ENCODE data around the gene MYRF. TPM values are rescaled to one million over a fixed set of nuclear protein-coding genes. Genes with fewer than 3 reads are reported as not detected.

Gene MYRF
- total and polyA plus RNA-seq, 9 of the 15 experiments (the other 6 are each of a cell fraction or from before 2014, with no cell fraction given) = 2.3 to 25.8 (median 7.1) TPM

DNA sequence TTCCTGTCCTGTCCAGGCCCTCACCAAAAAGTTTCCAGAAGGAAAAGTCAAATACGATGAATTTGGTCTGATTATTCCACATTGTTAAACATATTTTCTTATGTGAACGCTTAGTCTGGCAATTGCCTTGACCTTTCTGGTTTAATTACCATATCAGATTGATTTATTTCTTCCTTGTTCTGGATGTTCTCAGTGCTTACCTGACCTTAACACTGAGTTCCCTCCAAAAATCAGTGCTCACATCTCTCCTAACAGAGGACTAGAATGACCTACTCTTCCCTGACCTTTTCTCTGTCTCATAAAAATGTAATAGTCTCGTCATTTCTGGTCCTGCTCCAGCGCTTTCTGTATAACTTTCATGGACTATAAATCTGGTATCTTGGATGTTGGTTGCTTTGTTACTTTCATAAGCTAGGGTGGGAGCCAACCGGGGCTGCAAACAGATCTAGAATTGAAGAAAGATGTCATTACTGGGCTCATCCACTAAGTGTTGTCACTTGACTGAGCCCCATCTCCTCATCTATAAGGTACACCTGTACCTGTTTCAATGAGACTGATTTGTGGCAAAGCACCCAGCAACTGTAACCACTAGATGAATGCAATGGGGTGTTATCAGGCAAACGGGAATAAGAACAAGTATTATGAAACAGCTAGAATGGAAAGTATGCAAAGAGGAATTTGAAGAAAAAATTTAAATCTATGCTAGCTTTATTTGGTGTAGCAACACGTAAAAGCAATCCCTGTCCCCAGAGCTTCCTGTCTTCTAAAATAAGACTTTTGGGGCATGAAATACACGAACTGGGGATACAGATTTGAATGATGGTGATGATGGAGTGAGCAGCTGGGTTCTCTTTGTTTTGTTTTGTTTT, 78.0 kb downstream of the MYRF start (continued):
- TF ChIP-seq, protein P1, sequence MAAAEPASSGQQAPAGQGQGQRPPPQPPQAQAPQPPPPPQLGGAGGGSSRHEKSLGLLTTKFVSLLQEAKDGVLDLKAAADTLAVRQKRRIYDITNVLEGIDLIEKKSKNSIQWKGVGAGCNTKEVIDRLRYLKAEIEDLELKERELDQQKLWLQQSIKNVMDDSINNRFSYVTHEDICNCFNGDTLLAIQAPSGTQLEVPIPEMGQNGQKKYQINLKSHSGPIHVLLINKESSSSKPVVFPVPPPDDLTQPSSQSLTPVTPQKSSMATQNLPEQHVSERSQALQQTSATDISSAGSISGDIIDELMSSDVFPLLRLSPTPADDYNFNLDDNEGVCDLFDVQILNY (CRISPR knock-in tag; IDR thresholded peaks at IDR 0.05) = no peak
- TF ChIP-seq, protein P2, sequence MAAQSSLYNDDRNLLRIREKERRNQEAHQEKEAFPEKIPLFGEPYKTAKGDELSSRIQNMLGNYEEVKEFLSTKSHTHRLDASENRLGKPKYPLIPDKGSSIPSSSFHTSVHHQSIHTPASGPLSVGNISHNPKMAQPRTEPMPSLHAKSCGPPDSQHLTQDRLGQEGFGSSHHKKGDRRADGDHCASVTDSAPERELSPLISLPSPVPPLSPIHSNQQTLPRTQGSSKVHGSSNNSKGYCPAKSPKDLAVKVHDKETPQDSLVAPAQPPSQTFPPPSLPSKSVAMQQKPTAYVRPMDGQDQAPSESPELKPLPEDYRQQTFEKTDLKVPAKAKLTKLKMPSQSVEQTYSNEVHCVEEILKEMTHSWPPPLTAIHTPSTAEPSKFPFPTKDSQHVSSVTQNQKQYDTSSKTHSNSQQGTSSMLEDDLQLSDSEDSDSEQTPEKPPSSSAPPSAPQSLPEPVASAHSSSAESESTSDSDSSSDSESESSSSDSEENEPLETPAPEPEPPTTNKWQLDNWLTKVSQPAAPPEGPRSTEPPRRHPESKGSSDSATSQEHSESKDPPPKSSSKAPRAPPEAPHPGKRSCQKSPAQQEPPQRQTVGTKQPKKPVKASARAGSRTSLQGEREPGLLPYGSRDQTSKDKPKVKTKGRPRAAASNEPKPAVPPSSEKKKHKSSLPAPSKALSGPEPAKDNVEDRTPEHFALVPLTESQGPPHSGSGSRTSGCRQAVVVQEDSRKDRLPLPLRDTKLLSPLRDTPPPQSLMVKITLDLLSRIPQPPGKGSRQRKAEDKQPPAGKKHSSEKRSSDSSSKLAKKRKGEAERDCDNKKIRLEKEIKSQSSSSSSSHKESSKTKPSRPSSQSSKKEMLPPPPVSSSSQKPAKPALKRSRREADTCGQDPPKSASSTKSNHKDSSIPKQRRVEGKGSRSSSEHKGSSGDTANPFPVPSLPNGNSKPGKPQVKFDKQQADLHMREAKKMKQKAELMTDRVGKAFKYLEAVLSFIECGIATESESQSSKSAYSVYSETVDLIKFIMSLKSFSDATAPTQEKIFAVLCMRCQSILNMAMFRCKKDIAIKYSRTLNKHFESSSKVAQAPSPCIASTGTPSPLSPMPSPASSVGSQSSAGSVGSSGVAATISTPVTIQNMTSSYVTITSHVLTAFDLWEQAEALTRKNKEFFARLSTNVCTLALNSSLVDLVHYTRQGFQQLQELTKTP (IDR thresholded peaks at IDR 0.05; ENCODE audit: low read depth in 1 of 2, partially characterized antibody in 2 of 2) = no peak

DNA sequence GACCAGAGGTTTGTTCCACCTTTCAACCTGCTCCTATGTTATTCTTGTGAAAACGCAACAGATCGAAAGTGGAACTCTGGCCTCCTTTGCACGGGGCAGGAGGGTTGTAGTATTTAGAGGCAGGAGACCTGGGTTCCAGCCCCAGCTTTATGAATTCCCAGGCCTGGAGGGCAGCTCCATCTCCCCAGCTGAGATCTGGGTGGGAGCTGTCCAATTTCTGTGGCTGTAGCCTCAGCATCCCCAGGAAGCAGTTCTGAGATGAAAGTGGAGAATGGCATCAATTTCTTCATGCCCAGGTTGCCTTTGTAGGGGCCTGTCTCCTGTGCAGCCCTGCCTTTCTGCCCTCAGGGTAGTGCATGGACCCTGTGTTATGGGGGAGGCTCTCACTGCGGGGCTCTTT, 79.8 kb downstream of the MYRF start:
- BruUV-seq (replicated peaks) = no TSS peak
- Histone ChIP-seq H4K20me1 (replicated peaks; ENCODE audit: control insufficient read depth, insufficient read depth, low read length) (no peaks in the 10 kb centered on the region), H3K9me3 (replicated peaks; ENCODE audit: control insufficient read depth, insufficient read depth, low read depth, low read length) (no peaks in the 10 kb centered on the region), H3K27ac (ENCODE audit: extremely low read depth, low read depth, low read length) (peak overlapping the region; percentile 11; the same call in 1 of the 3 replicates), H3K4me3 (no peak overlapping the region), H3K4me2 (ENCODE audit: insufficient read depth, low read length) (no peak overlapping the region), H3K79me2 (ENCODE audit: control insufficient read depth, insufficient read depth, low read length) (peaks cover 31% of the 10 kb centered on the region; the same call in 2 of the 3 replicates), H3K9ac (ENCODE audit: insufficient read depth in 1 of 2, low read depth in 2 of 2, low read length in 2 of 2) (peak overlapping the region in 1 of 2 experiments; percentile 93; a peak in 1 of 4 replicates), H3K9me1 (ENCODE audit: control insufficient read depth, insufficient read depth, low read length) (peaks cover 10% of the 10 kb centered on the region), H3K36me3 (ENCODE audit: control insufficient read depth, insufficient read depth, low read length) (no peaks in the 10 kb centered on the region), H3K27me3 (ENCODE audit: control insufficient read depth in 2 of 2, insufficient read depth in 2 of 2, low read length in 2 of 2) (no peaks in the 10 kb centered on the region), H2AFZ (ENCODE audit: low read depth, low read length) (no peak overlapping the region), H3K4me1 (replicated peaks in 1 of 2; ENCODE audit: control insufficient read depth in 2 of 2, insufficient read depth in 2 of 2, low read length in 2 of 2) (peaks cover 40 to 61% of the 10 kb centered on the region in 2 experiments)
- intact Hi-C loops (cut with micrococcal nuclease) = no loop called here
- TF ChIP-seq, protein P3, sequence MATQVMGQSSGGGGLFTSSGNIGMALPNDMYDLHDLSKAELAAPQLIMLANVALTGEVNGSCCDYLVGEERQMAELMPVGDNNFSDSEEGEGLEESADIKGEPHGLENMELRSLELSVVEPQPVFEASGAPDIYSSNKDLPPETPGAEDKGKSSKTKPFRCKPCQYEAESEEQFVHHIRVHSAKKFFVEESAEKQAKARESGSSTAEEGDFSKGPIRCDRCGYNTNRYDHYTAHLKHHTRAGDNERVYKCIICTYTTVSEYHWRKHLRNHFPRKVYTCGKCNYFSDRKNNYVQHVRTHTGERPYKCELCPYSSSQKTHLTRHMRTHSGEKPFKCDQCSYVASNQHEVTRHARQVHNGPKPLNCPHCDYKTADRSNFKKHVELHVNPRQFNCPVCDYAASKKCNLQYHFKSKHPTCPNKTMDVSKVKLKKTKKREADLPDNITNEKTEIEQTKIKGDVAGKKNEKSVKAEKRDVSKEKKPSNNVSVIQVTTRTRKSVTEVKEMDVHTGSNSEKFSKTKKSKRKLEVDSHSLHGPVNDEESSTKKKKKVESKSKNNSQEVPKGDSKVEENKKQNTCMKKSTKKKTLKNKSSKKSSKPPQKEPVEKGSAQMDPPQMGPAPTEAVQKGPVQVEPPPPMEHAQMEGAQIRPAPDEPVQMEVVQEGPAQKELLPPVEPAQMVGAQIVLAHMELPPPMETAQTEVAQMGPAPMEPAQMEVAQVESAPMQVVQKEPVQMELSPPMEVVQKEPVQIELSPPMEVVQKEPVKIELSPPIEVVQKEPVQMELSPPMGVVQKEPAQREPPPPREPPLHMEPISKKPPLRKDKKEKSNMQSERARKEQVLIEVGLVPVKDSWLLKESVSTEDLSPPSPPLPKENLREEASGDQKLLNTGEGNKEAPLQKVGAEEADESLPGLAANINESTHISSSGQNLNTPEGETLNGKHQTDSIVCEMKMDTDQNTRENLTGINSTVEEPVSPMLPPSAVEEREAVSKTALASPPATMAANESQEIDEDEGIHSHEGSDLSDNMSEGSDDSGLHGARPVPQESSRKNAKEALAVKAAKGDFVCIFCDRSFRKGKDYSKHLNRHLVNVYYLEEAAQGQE (IDR thresholded peaks at IDR 0.05; ENCODE audit: borderline replicate concordance) = peak; percentile 36; the same call in 1 of the 2 replicates
- TF ChIP-seq, protein P3 (CRISPR knock-in tag; IDR thresholded peaks at IDR 0.05; ENCODE audit: low read depth) = no peak
- TF ChIP-seq DPF2 (IDR thresholded peaks at IDR 0.05) = no peak
- WGBS (ENCODE audit: insufficient coverage, low coverage, missing lambda C conversion rate) = 73% methylated on average over 4 of the region's 4 CpGs
- no peak for FAIRE-seq
- ChIA-PET POLR2A (interaction anchor here (0.6 to 2.1 kb wide), 3 partner anchors 10 to 17 kb away, joined by 3 to 10 read pairs (median 4); no protein-coding TSS in a partner anchor), CTCF (ENCODE audit: low intra/inter-chr PET ratio) (no interaction called here)
- in situ Hi-C loops (cut with MboI) = no loop called here
- DNase-seq (ENCODE audit: extremely low read depth in 1 of 4, low spot score in 3 of 4) = no peak
- ATAC-seq = no peak

Data from K562 (cell line).